Caco-2 (cell line): ENCODE results near the gene KIF25. TPM values are rescaled to one million over a fixed set of nuclear protein-coding genes. Genes with fewer than 3 reads are reported as not detected.

Experiments
- BruUV-seq: library from RNA; stranded (reverse); fragments of 400-500 nt; replicated peaks from 2 replicates; lab custom pipeline; 2021; lab: Mats Ljungman, UMichigan
- CTCF ChIA-PET: fragments of 300-600 bp; sonication (Branson Sonifier 250); formaldehyde crosslinking; loops from one replicate; lab custom pipeline; 2022; ENCODE audit warnings: antibody characterized with exemption; lab: Charles Lee
- POLR2A ChIA-PET: fragments of 300-600 bp; sonication (Branson Sonifier 250); formaldehyde crosslinking; loops from one replicate; lab custom pipeline; 2022; ENCODE audit warnings: antibody characterized with exemption; lab: Charles Lee
- DNase-seq, 2 experiments: peaks; one replicate each; pipeline versions ENCODE4 v3.0.0 to v3.0.0-alpha.2; 2020 to 2022
- H3K27me3 ChIP-seq: replicated peaks from 2 replicates; pipeline ENCODE4 v1.6.0; 2011; ENCODE audit warnings: low read length; ENCODE audit not compliant: control insufficient read depth, insufficient read depth
- H3K36me3 ChIP-seq: 2 replicates; pipeline ENCODE4 v1.5.1; 2011; ENCODE audit warnings: low read length; ENCODE audit not compliant: control insufficient read depth, insufficient read depth
- H3K4me1 ChIP-seq: fragments of 250-450 bp; sonication (Bioruptor Pico); 2 replicates; pipeline ENCODE4 v1.5.1; 2020; ENCODE audit warnings: mild to moderate bottlenecking
- H3K4me3 ChIP-seq: 2 replicates; pipeline ENCODE4 v1.5.1; 2011; ENCODE audit warnings: low read depth, mild to moderate bottlenecking, control low read depth, low read length
- H3K9me3 ChIP-seq: fragments of 250-450 bp; sonication (Bioruptor Pico); 2 replicates; pipeline ENCODE4 v1.5.1; 2020; ENCODE audit warnings: mild to moderate bottlenecking, moderate library complexity
- H3K27ac Mint-ChIP-seq: one replicate; pipeline ENCODE4 v1.8.0; 2022; ENCODE audit warnings: mixed read lengths; ENCODE audit not compliant: unreplicated experiment
- H3K27me3 Mint-ChIP-seq: one replicate; pipeline ENCODE4 v1.8.0; 2022; ENCODE audit warnings: mixed read lengths; ENCODE audit not compliant: insufficient read depth, unreplicated experiment
- H3K36me3 Mint-ChIP-seq: one replicate; pipeline ENCODE4 v1.8.0; 2022; ENCODE audit warnings: mild to moderate bottlenecking, mixed read lengths; ENCODE audit not compliant: insufficient read depth, unreplicated experiment
- H3K4me1 Mint-ChIP-seq: one replicate; pipeline ENCODE4 v1.8.0; 2022; ENCODE audit warnings: low read depth, mixed read lengths; ENCODE audit not compliant: unreplicated experiment
- H3K4me3 Mint-ChIP-seq: one replicate; pipeline ENCODE4 v1.8.0; 2022; ENCODE audit warnings: mild to moderate bottlenecking, moderate library complexity, mixed read lengths; ENCODE audit not compliant: unreplicated experiment
- H3K9me3 Mint-ChIP-seq: one replicate; pipeline ENCODE4 v1.8.0; 2022; ENCODE audit warnings: mixed read lengths; ENCODE audit not compliant: unreplicated experiment
- CTCF ChIP-seq, 2 experiments: fragments of 200-600 bp in 1 of 2; IDR thresholded peaks; 1 replicate in 1 of 2; 2 replicates in 1 of 2; pipeline versions ENCODE4 v1.5.1 to v1.8.0; 2011 to 2022; ENCODE audit warnings: antibody characterized with exemption in 1 of 2, control low read depth in 1 of 2, inconsistent platforms in 1 of 2, low read depth in 1 of 2, low read length in 1 of 2, mild to moderate bottlenecking in 1 of 2, moderate library complexity in 1 of 2; ENCODE audit not compliant: insufficient read depth in 1 of 2, severe bottlenecking in 1 of 2, unreplicated experiment in 1 of 2
- intact Hi-C: fragments of 100-400 bp; cut with micrococcal nuclease; formaldehyde crosslinking; loops from one replicate; pipeline ENCODE4 v1.10.0; 2022; ENCODE audit not compliant: unreplicated experiment
- total RNA-seq: library from RNA; stranded (reverse); gene quantifications from 2 replicates; pipeline ENCODE4 v1.2.3, GENCODE V29; 2022

The KIF25 gene
- total RNA-seq, 1 experiment from 2014 or later, result not detected

- H3K4me1 Mint-ChIP-seq, result peaks cover 38% of the 10 kb centered on the region
- ChIA-PET CTCF (no interaction called here), POLR2A (no interaction called here)
- no peaks in the 10 kb centered on the region for H3K27me3 ChIP-seq
- H3K9me3 ChIP-seq, result no peaks in the 10 kb centered on the region
- H3K36me3 Mint-ChIP-seq, result no peaks in the 10 kb centered on the region
- no peaks in the 10 kb centered on the region for H3K36me3 ChIP-seq
- peak overlapping the region; percentile 48 for H3K4me3 Mint-ChIP-seq
- peaks cover 65% of the 10 kb centered on the region for H3K4me1 ChIP-seq
- no TSS peak for BruUV-seq
- no peaks in the 10 kb centered on the region for H3K9me3 Mint-ChIP-seq
- no peak for TF ChIP-seq CTCF (IDR thresholded peaks at IDR 0.05; ENCODE audit: insufficient read depth in 1 of 2, low read depth in 1 of 2, low read length in 1 of 2, severe bottlenecking in 1 of 2, unreplicated experiment in 1 of 2)
- no peaks in the 10 kb centered on the region for H3K27me3 Mint-ChIP-seq
- DNase-seq, result peak in 1 of 2 experiments; percentile 27
- H3K4me3 ChIP-seq, result no peak overlapping the region
- peak overlapping the region; percentile 92 for H3K27ac Mint-ChIP-seq
- intact Hi-C loops, result loop anchor here (2.0 to 10.0 kb wide), 3 partner anchors 43 to 261 kb away; partner anchors contain the start of gene AFDN
Observed at GRCh38 chr6:168087436-168088160, 90.1 kb downstream of the KIF25 start.

- H3K4me1 Mint-ChIP-seq, result peaks cover 33% of the 10 kb centered on the region
- CTCF ChIA-PET, result no interaction called here
Observed at GRCh38 chr6:168088161-168089053, 90.9 kb downstream of the KIF25 start.

More at GRCh38 chr6:168088161-168089053, 90.9 kb downstream of the KIF25 start:
- DNase-seq, result peak; percentile 88 to 93
- POLR2A ChIA-PET, result no interaction called here
- no peaks in the 10 kb centered on the region for H3K9me3 Mint-ChIP-seq
- peaks cover 57% of the 10 kb centered on the region for H3K4me1 ChIP-seq
- no peak for TF ChIP-seq CTCF (IDR thresholded peaks at IDR 0.05; ENCODE audit: insufficient read depth in 1 of 2, low read depth in 1 of 2, low read length in 1 of 2, severe bottlenecking in 1 of 2, unreplicated experiment in 1 of 2)
- H3K27ac Mint-ChIP-seq, result peak overlapping the region; percentile 92
- intact Hi-C loops, result loop anchor here (2.0 to 10.0 kb wide), 2 partner anchors 42 to 236 kb away; no protein-coding TSS in a partner anchor
- no peak overlapping the region for H3K4me3 ChIP-seq
- no peaks in the 10 kb centered on the region for H3K27me3 ChIP-seq
- no peaks in the 10 kb centered on the region for H3K27me3 Mint-ChIP-seq
- no TSS peak for BruUV-seq
- peak overlapping the region; percentile 48 for H3K4me3 Mint-ChIP-seq
- H3K36me3 Mint-ChIP-seq, result no peaks in the 10 kb centered on the region
- no peaks in the 10 kb centered on the region for H3K9me3 ChIP-seq
- no peaks in the 10 kb centered on the region for H3K36me3 ChIP-seq
